HepG2 (cell line): Measurements from ENCODE around the gene IL17C. TPM values are rescaled to one million over a fixed set of nuclear protein-coding genes. Genes with fewer than 3 reads are reported as not detected.

Source experiments
- ATAC-seq: fragments of 200-7000 bp; cut with Tn5 transposase; 3 replicates; pipeline ENCODE4 v1.9.1; 2020; ENCODE audit warnings: mild to moderate bottlenecking, moderate library complexity
- BruUV-seq: library from RNA; stranded (reverse); fragments of 400-500 nt; replicated peaks from 2 replicates; lab custom pipeline; 2021; lab: Mats Ljungman, UMichigan
- CTCF ChIA-PET: fragments of 300-600 bp; formaldehyde crosslinking; extraction: SDS; loops from one replicate; lab custom pipeline; 2021; ENCODE audit warnings: low total read pairs, inconsistent platforms, low intra/inter-chr PET ratio; lab: Yijun Ruan, JAX
- POLR2A ChIA-PET: fragments of 350-600 bp; sonication (Branson Sonifier 250); formaldehyde crosslinking; loops from one replicate; lab custom pipeline; 2020; ENCODE audit warnings: antibody characterized with exemption, inconsistent platforms; lab: Yijun Ruan, JAX
- DNase-seq: peaks from one replicate; pipeline ENCODE4 v3.0.0-alpha.2; 2015; ENCODE audit warnings: low spot score
- FAIRE-seq: peaks from 3 replicates; lab custom pipeline; 2011; peaks lifted over from hg19 to GRCh38; lab: Jason Lieb, UNC
- H2AFZ ChIP-seq: one replicate; pipeline ENCODE4 v1.6.1; 2011; ENCODE audit warnings: low read length, inconsistent platforms
- H3K27ac ChIP-seq: fragments of 300-600 bp; 3 replicates; pipeline ENCODE4 v1.8.0; 2011; ENCODE audit warnings: mixed run types, mild to moderate bottlenecking, mixed read lengths, low read length, inconsistent platforms; ENCODE audit not compliant: insufficient read depth; ENCODE audit errors: extremely low read length
- H3K27me3 ChIP-seq, 2 experiments: fragments of 200-600 bp in 1 of 2; 2 replicates in 1 of 2; 3 replicates in 1 of 2; pipeline versions ENCODE4 v1.6.0 to v1.8.0; 2011; ENCODE audit warnings: low read length in 2 of 2, mild to moderate bottlenecking in 2 of 2, moderate library complexity in 2 of 2, inconsistent platforms in 1 of 2; ENCODE audit not compliant: insufficient read depth in 2 of 2, control insufficient read depth in 1 of 2
- H3K36me3 ChIP-seq, 2 experiments: fragments of 200-600 bp in 1 of 2; replicated peaks in 1 of 2; 2 replicates in 1 of 2; 3 replicates in 1 of 2; pipeline versions ENCODE4 v1.5.1 to v1.8.0; 2011; ENCODE audit warnings: low read length in 2 of 2, inconsistent platforms in 1 of 2; ENCODE audit not compliant: insufficient read depth in 2 of 2, control insufficient read depth in 1 of 2
- H3K4me1 ChIP-seq: 2 replicates; pipeline ENCODE4 v1.5.1; 2012; ENCODE audit warnings: low read length, inconsistent platforms; ENCODE audit not compliant: insufficient read depth
- H3K4me2 ChIP-seq: 2 replicates; pipeline ENCODE4 v1.6.0; 2011; ENCODE audit warnings: low read depth, low read length, inconsistent platforms
- H3K4me3 ChIP-seq, 3 experiments: fragments of 200-600 bp in 1 of 3; sonication (generic), shearing (Covaris generic) in 1 of 3; replicated peaks in 1 of 3; 2 replicates each; pipeline ENCODE4 v1.5.1; 2011 to 2016; ENCODE audit warnings: low read length in 3 of 3, inconsistent platforms in 2 of 3, low read depth in 2 of 3, mild to moderate bottlenecking in 2 of 3, control low read depth in 1 of 3, mixed read lengths in 1 of 3; ENCODE audit not compliant: insufficient read depth in 1 of 3
- H3K79me2 ChIP-seq: one replicate; pipeline ENCODE4 v1.6.1; 2011; ENCODE audit warnings: low read length, inconsistent platforms; ENCODE audit not compliant: insufficient read depth
- H3K9ac ChIP-seq: 2 replicates; pipeline ENCODE4 v1.6.0; 2011; ENCODE audit warnings: mild to moderate bottlenecking, low read depth, low read length, inconsistent platforms; ENCODE audit not compliant: insufficient read depth
- H3K9me3 ChIP-seq: 2 replicates; pipeline ENCODE4 v1.5.1; 2012; ENCODE audit warnings: mild to moderate bottlenecking, low read length
- H4K20me1 ChIP-seq: 2 replicates; pipeline ENCODE4 v1.6.0; 2011; ENCODE audit warnings: inconsistent platforms, mild to moderate bottlenecking, low read length, moderate library complexity; ENCODE audit not compliant: insufficient read depth
- ATRX ChIP-seq: sonication (generic); formaldehyde crosslinking; IDR thresholded peaks from 2 replicates; pipeline ENCODE4 v1.4.0; 2020; ENCODE audit warnings: missing genetic modification reagents, borderline replicate concordance
- HMG20B ChIP-seq: conservative IDR thresholded peaks from 2 replicates; pipeline ENCODE4 v1.6.1; 2016; ENCODE audit warnings: missing genetic modification reagents, missing compliant biosample characterization
- HOXA9 ChIP-seq: sonication (generic); formaldehyde crosslinking; IDR thresholded peaks from 2 replicates; pipeline ENCODE4 v1.8.1; 2022; ENCODE audit warnings: missing genetic modification reagents, mild to moderate bottlenecking, moderate library complexity, borderline replicate concordance
- SAP130 ChIP-seq: IDR thresholded peaks from 2 replicates; pipeline ENCODE4 v1.6.1; 2016; ENCODE audit warnings: low read depth
- ZBTB7B ChIP-seq: sonication (generic); formaldehyde crosslinking; IDR thresholded peaks from 2 replicates; pipeline ENCODE4 v1.4.0; 2020; ENCODE audit warnings: missing genetic modification reagents
- ZNF207 ChIP-seq: fragments of 450-650 bp; IDR thresholded peaks from 2 replicates; pipeline ENCODE4 v1.6.1; 2016; ENCODE audit warnings: antibody characterized with exemption, borderline replicate concordance
- ZNF24 ChIP-seq: fragments of 450-650 bp; IDR thresholded peaks from 2 replicates; pipeline ENCODE4 v1.6.1; 2017; ENCODE audit warnings: antibody characterized with exemption, mild to moderate bottlenecking
- WGBS: methylation state at CpG from one replicate; pipeline ENCODE4 v1.1.6; 2017; ENCODE audit warnings: low lambda C conversion rate; 5-methylcytosine and 5-hydroxymethylcytosine counted together
- in situ Hi-C: cut with HindIII; loops from 2 replicates; pipeline ENCODE4 v1.10.0; 2017; ENCODE audit warnings: low pct_unique_long_range_greater_than_20kb; ENCODE audit not compliant: extremely low pct_ligation_motif_present
- intact Hi-C: fragments of 100-400 bp; cut with micrococcal nuclease; formaldehyde crosslinking; loops from one replicate; pipeline ENCODE4 v1.10.0; 2022; ENCODE audit not compliant: unreplicated experiment
- polyA plus RNA-seq, 8 experiments: library from polyadenylated mRNA; depleted of rRNA in 3 of 8; stranded (reverse) in 7 of 8; unstranded in 1 of 8; fragments of >200 nt; fragmentation: Illumina TruSeq in 4 of 8; extraction: Trizol in 4 of 8; gene quantifications; 2 replicates each; pipeline versions ENCODE4 v1.2.1 to v1.2.3, GENCODE V29; 2011 to 2016; ENCODE audit warnings: low read depth in 4 of 8, missing spikeins in 1 of 8, mixed read lengths in 1 of 8; ENCODE audit not compliant: insufficient read depth in 1 of 8
- total RNA-seq, 5 experiments: library from RNA; depleted of rRNA; stranded (reverse); fragments of >200 nt; fragmentation: Illumina TruSeq; extraction: Trizol; gene quantifications; 2 replicates each; pipeline ENCODE4 v1.2.3, GENCODE V29; 2016; ENCODE audit warnings: low read depth in 1 of 5
- TF ChIP-seq, protein P1 (sequence below): sonication (generic); formaldehyde crosslinking; IDR thresholded peaks from 2 replicates; pipeline ENCODE4 v1.5.0; 2020; ENCODE audit warnings: missing genetic modification reagents
- TF ChIP-seq, protein P2 (sequence below): IDR thresholded peaks from 2 replicates; pipeline ENCODE4 v1.6.1; 2012; ENCODE audit warnings: low read depth, low read length, improper control_type of control experiment
- TF ChIP-seq, protein P3 (sequence below): sonication (generic); formaldehyde crosslinking; conservative IDR thresholded peaks from 2 replicates; pipeline ENCODE4 v1.8.0; 2022; ENCODE audit warnings: low read depth, missing genetic modification reagents

Gene IL17C
- total and polyA plus RNA-seq, 2 of the 13 experiments (the other 11 are each of a cell fraction or from before 2014, with no cell fraction given), result not detected

DNA sequence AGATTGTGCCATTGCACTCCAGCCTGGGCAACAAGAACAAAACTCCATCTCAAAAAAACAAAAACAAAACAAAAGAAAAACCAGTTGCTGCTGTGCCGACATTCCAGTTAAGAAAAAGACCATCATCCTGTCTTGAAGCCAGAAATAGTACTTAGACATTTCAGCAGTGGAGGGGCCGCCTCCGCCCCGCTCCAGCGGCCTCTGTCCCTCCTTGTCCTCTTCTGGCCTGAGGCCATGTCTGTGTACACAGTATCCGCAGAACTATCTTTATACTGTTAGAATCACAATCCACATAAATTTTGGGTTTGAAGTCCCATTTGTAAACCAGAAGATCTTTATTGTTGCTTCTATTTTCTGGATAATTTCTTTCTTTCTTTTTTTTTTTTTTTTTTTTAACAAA lies 43.3 kb upstream of the IL17C start:
- no peaks in the 10 kb centered on the region for H3K27me3 ChIP-seq
- no peak for ATAC-seq
- H4K20me1 ChIP-seq, result peaks cover 3% of the 10 kb centered on the region; the same call in 1 of the 2 replicates
- no peak overlapping the region for H3K9ac ChIP-seq
- no peak overlapping the region for H3K4me3 ChIP-seq
- H3K4me2 ChIP-seq, result no peak overlapping the region
- H3K9me3 ChIP-seq, result no peaks in the 10 kb centered on the region
- peaks cover 32% of the 10 kb centered on the region for H3K4me1 ChIP-seq
- peaks cover 29 to 44% of the 10 kb centered on the region in 2 experiments for H3K36me3 ChIP-seq
- over 99% methylated on average over 6 of the region's 6 CpGs for WGBS
- ChIA-PET CTCF (no interaction called here), POLR2A (interaction anchor here (0.9 kb wide), 1 partner anchor 25 kb away, joined by 3 read pairs; the partner anchor contains the start of gene ZC3H18)
- H3K27ac ChIP-seq, result no peak overlapping the region
- intact Hi-C loops, result loop anchor here (5.0 kb wide), 1 partner anchor 57 kb away; the partner anchor contains the start of gene CYBA
- no peak overlapping the region for H2AFZ ChIP-seq
- no peak for TF ChIP-seq HMG20B (CRISPR knock-in tag)
- TF ChIP-seq ZNF207, result no peak
- TF ChIP-seq ATRX, result no peak
- TF ChIP-seq SAP130, result no peak
- TF ChIP-seq HOXA9 (CRISPR knock-in tag), result no peak
- TF ChIP-seq, protein P1, sequence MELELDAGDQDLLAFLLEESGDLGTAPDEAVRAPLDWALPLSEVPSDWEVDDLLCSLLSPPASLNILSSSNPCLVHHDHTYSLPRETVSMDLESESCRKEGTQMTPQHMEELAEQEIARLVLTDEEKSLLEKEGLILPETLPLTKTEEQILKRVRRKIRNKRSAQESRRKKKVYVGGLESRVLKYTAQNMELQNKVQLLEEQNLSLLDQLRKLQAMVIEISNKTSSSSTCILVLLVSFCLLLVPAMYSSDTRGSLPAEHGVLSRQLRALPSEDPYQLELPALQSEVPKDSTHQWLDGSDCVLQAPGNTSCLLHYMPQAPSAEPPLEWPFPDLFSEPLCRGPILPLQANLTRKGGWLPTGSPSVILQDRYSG (CRISPR knock-in tag), result no peak
- in situ Hi-C loops, result no loop called here
- FAIRE-seq, result no peak
- peaks cover 18% of the 10 kb centered on the region for H3K79me2 ChIP-seq
- no TSS peak for BruUV-seq
- DNase-seq, result no peak

DNA sequence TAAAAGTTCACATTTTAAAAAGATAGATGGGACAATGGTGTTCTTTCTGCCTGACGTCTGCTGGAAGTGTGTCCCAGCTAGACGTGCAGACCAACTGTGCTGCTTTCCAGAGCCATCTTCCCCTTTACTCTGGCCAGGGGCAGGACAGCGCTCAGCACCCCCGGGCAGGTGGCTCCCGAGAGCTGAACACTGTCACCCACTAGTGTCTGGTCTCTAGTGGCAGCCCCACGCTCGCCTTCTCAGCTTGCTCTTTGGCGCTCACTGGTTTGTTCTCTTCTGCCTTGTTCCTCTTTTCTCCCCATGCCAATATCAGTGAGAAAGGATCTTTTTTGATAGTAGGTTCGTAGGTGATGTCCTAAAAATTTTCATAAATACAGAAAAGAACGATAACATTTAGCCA lies 42.5 kb upstream of the IL17C start:
- no peak for ATAC-seq
- in situ Hi-C loops, result no loop called here
- TF ChIP-seq, protein P2, sequence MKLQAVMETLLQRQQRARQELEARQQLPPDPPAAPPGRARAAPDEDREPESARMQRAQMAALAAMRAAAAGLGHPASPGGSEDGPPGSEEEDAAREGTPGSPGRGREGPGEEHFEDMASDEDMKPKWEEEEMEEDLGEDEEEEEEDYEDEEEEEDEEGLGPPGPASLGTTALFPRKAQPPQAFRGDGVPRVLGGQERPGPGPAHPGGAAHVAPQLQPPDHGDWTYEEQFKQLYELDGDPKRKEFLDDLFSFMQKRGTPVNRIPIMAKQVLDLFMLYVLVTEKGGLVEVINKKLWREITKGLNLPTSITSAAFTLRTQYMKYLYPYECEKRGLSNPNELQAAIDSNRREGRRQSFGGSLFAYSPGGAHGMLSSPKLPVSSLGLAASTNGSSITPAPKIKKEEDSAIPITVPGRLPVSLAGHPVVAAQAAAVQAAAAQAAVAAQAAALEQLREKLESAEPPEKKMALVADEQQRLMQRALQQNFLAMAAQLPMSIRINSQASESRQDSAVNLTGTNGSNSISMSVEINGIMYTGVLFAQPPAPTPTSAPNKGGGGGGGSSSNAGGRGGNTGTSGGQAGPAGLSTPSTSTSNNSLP, result no peak
- TF ChIP-seq, protein P3, sequence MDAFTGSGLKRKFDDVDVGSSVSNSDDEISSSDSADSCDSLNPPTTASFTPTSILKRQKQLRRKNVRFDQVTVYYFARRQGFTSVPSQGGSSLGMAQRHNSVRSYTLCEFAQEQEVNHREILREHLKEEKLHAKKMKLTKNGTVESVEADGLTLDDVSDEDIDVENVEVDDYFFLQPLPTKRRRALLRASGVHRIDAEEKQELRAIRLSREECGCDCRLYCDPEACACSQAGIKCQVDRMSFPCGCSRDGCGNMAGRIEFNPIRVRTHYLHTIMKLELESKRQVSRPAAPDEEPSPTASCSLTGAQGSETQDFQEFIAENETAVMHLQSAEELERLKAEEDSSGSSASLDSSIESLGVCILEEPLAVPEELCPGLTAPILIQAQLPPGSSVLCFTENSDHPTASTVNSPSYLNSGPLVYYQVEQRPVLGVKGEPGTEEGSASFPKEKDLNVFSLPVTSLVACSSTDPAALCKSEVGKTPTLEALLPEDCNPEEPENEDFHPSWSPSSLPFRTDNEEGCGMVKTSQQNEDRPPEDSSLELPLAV (CRISPR knock-in tag), result no peak
- TF ChIP-seq ZNF24 (no peak), ZBTB7B (CRISPR knock-in tag) (no peak)

More for the DNA sequence above, 42.5 kb upstream of the IL17C start:
- FAIRE-seq (no peak), DNase-seq (no peak)
- H3K79me2 ChIP-seq, result peaks cover 18% of the 10 kb centered on the region
- H3K27me3 ChIP-seq, result no peaks in the 10 kb centered on the region
- no peak overlapping the region for H3K4me2 ChIP-seq
- H3K4me3 ChIP-seq, result no peak overlapping the region
- peaks cover 32% of the 10 kb centered on the region for H3K4me1 ChIP-seq
- POLR2A ChIA-PET, result interaction anchor here (0.9 kb wide), 1 partner anchor 26 kb away, joined by 3 read pairs; the partner anchor contains the start of gene ZC3H18
- no peaks in the 10 kb centered on the region for H3K9me3 ChIP-seq
- BruUV-seq, result TSS peak; percentile 36
- intact Hi-C loops, result loop anchor here (5.0 kb wide), 1 partner anchor 56 kb away; the partner anchor contains the start of gene CYBA
- no peak overlapping the region for H3K9ac ChIP-seq
- H3K36me3 ChIP-seq, result peaks cover 28 to 46% of the 10 kb centered on the region in 2 experiments
- no peak overlapping the region for H2AFZ ChIP-seq
- no peak overlapping the region for H3K27ac ChIP-seq
- peaks cover 3% of the 10 kb centered on the region; the same call in 1 of the 2 replicates for H4K20me1 ChIP-seq
- 95% methylated on average over 10 of the region's 10 CpGs for WGBS
- CTCF ChIA-PET, result no interaction called here
